Measurements from ENCODE around the gene RNF157.

Gene RNF157

GRCh38 chr17:76147211-76148014 is 92.9 kb downstream of the RNF157 start:
- no peaks in the 10 kb centered on the region for H3K27me3 Mint-ChIP-seq
- H3K4me1 Mint-ChIP-seq (ENCODE audit: low read depth) = peaks cover 71% of the 10 kb centered on the region
- no peaks in the 10 kb centered on the region for H3K9me3 Mint-ChIP-seq
- DNase-seq = peak; percentile 13
- H3K36me3 Mint-ChIP-seq (ENCODE audit: low read depth) = peaks cover 55% of the 10 kb centered on the region
- H3K4me3 Mint-ChIP-seq = no peak overlapping the region
- H3K27ac Mint-ChIP-seq = peak overlapping the region; percentile 93

- Mint-ChIP-seq H3K4me1 (ENCODE audit: low read depth) (peaks cover 71% of the 10 kb centered on the region), H3K4me3 (peak overlapping the region; percentile 54), H3K27ac (peak overlapping the region; percentile 93), H3K27me3 (no peaks in the 10 kb centered on the region), H3K36me3 (ENCODE audit: low read depth) (peaks cover 44% of the 10 kb centered on the region), H3K9me3 (no peaks in the 10 kb centered on the region)
- DNase-seq = no peak
Observed at GRCh38 chr17:76146053-76146851, 94.0 kb downstream of the RNF157 start.

GRCh38 chr17:76145231-76146052 is 94.9 kb downstream of the RNF157 start:
- peak overlapping the region; percentile 93 for H3K27ac Mint-ChIP-seq

GRCh38 chr17:76142585-76143041 is 97.7 kb downstream of the RNF157 start:
- peaks cover 70% of the 10 kb centered on the region for H3K4me1 Mint-ChIP-seq (ENCODE audit: low read depth)
- H3K36me3 Mint-ChIP-seq (ENCODE audit: low read depth) = peaks cover 17% of the 10 kb centered on the region
- no peaks in the 10 kb centered on the region for H3K9me3 Mint-ChIP-seq
- peak overlapping the region; percentile 62 for H3K27ac Mint-ChIP-seq
- peaks cover 6% of the 10 kb centered on the region for H3K27me3 Mint-ChIP-seq
- no peak for DNase-seq
- no peak overlapping the region for H3K4me3 Mint-ChIP-seq

More at GRCh38 chr17:76145231-76146052, 94.9 kb downstream of the RNF157 start:
- Mint-ChIP-seq H3K4me1 (ENCODE audit: low read depth) (peaks cover 70% of the 10 kb centered on the region), H3K9me3 (no peaks in the 10 kb centered on the region), H3K27me3 (peaks cover 1% of the 10 kb centered on the region), H3K36me3 (ENCODE audit: low read depth) (peaks cover 35% of the 10 kb centered on the region), H3K4me3 (peak overlapping the region; percentile 54)
- DNase-seq = peak; percentile 69

- Mint-ChIP-seq H3K27me3 (peaks cover 6% of the 10 kb centered on the region), H3K9me3 (no peaks in the 10 kb centered on the region), H3K4me3 (peak overlapping the region; percentile 69), H3K36me3 (ENCODE audit: low read depth) (peaks cover 12% of the 10 kb centered on the region), H3K27ac (no peak overlapping the region), H3K4me1 (ENCODE audit: low read depth) (peaks cover 67% of the 10 kb centered on the region)
- DNase-seq = no peak
Observed at GRCh38 chr17:76142039-76142584, 98.2 kb downstream of the RNF157 start.

- Mint-ChIP-seq H3K27ac (peak within 1 kb of the TSS; percentile 77), H3K27me3 (peaks cover 6% of the 10 kb centered on the region), H3K36me3 (ENCODE audit: low read depth) (peaks cover 5% of the 10 kb centered on the region), H3K4me1 (ENCODE audit: low read depth) (peaks cover 60% of the 10 kb centered on the region), H3K9me3 (no peaks in the 10 kb centered on the region), H3K4me3 (peak within 1 kb of the TSS; percentile 69)
- peak; percentile 95 for DNase-seq
Observed at GRCh38 chr17:76141212-76142038, 98.9 kb downstream of the RNF157 start, which contains the start of gene FOXJ1. Gene FOXJ1 (minus strand): TSS chr17:76141245. CDS start chr17:76140395, 850 bp downstream.

GRCh38 chr17:76140661-76141211 is 99.6 kb downstream of the RNF157 start:
- Mint-ChIP-seq H3K9me3 (no peaks in the 10 kb centered on the region), H3K4me3 (peak overlapping the region; percentile 69), H3K27ac (no peak overlapping the region), H3K36me3 (ENCODE audit: low read depth) (peaks cover 4% of the 10 kb centered on the region), H3K27me3 (peaks cover 6% of the 10 kb centered on the region), H3K4me1 (ENCODE audit: low read depth) (peaks cover 54% of the 10 kb centered on the region)
- no peak for DNase-seq

- Mint-ChIP-seq H3K36me3 (ENCODE audit: low read depth) (peaks cover 3% of the 10 kb centered on the region), H3K9me3 (no peaks in the 10 kb centered on the region), H3K4me3 (peak overlapping the region; percentile 69), H3K4me1 (ENCODE audit: low read depth) (peaks cover 53% of the 10 kb centered on the region), H3K27ac (peak overlapping the region; percentile 3), H3K27me3 (peaks cover 6% of the 10 kb centered on the region)
- peak; percentile 68 for DNase-seq
Observed at GRCh38 chr17:76139801-76140660, 100.3 kb downstream of the RNF157 start.

- Mint-ChIP-seq H3K4me3 (peak overlapping the region; percentile 58), H3K27me3 (peaks cover 6% of the 10 kb centered on the region), H3K27ac (peak overlapping the region; percentile 3), H3K36me3 (ENCODE audit: low read depth) (no peaks in the 10 kb centered on the region), H3K4me1 (ENCODE audit: low read depth) (peaks cover 46% of the 10 kb centered on the region), H3K9me3 (no peaks in the 10 kb centered on the region)
- no peak for DNase-seq
Observed at GRCh38 chr17:76138896-76139752, 101.2 kb downstream of the RNF157 start.

GRCh38 chr17:76138234-76138895 is 101.9 kb downstream of the RNF157 start:
- Mint-ChIP-seq H3K27ac (no peak overlapping the region), H3K27me3 (peaks cover 6% of the 10 kb centered on the region), H3K36me3 (ENCODE audit: low read depth) (no peaks in the 10 kb centered on the region), H3K9me3 (no peaks in the 10 kb centered on the region), H3K4me3 (no peak overlapping the region), H3K4me1 (ENCODE audit: low read depth) (peaks cover 43% of the 10 kb centered on the region)
- no peak for DNase-seq
